GM18861 (cell line): Measurements from ENCODE around the gene ARHGAP1.

Source experiments
- ATAC-seq: cut with Tn5 transposase; IDR thresholded peaks from one replicate; pipeline ENCODE4 v1.9.1; 2021; ENCODE audit not compliant: unreplicated experiment

ARHGAP1 gene

DNA sequence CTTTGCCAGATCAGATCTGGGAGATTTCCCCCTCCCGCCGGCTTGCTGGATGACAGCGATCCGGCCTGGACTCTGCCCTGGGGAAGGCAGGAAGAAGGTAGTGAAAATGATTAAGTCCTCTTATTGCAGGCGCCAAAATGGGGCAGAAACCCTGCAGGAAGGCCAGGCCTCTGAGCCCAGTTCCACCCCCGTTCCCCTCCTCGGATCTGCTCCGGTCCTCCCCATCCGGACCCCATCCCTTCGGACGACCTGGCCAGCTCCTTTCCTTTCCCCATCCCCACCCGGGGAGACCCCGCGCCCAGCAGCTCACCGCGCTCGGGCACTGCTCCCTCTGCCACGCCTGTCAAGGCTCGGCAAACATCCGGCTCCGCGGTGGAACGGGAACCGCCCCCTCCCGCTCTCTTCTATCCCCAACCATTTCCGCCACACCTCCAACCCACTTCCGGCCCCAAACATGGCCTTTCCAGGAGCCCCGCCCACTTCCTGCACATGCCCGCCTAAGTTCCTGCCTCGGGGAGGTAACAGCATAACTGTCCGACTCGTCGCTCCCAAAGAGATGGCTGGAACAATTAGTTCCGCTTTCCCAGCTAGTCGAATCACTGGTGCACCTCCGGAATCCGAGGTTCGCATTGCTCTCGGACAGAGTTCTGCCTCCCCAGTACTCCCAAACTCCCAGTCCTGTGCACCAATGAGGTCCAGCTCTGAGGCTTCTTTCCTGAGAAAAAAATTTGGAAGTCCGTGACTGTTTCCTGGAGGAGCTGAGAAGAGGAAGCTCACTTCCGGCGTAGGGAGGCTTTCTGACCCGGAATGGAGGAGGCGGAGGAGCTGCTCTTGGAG is at the start of gene ARHGAP1, which contains the start of gene ZNF408:
TSS of gene ARHGAP1 (minus strand) at position 379 of the 837 bp plus-strand sequence. CDS start 4,512 bp downstream, outside the sequence.
TSS of gene ZNF408 (plus strand) at position 791 of the 837 bp plus-strand sequence. CDS start at position 808, 17 bp downstream.
- peak; percentile 82 for ATAC-seq

DNA sequence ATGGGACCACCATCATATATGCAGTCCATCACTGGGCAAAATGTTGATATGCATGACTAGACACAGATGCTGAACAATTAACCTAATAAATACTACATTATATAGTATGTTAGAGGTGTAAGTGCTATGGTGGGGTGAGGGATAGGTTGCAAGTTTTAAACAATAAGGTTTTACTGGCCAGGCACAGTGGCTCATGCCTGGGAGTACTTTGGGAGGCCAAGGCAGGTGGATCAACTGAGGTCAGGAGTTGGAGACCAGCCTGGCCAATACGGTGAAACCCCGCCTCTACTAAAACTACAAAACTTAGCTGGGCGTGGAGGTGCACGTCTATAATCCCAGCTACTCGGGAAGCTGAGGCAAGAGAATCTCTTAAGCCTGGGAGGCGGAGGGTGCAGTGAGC is 46.7 kb upstream of the ARHGAP1 start:
- ATAC-seq = no peak

DNA sequence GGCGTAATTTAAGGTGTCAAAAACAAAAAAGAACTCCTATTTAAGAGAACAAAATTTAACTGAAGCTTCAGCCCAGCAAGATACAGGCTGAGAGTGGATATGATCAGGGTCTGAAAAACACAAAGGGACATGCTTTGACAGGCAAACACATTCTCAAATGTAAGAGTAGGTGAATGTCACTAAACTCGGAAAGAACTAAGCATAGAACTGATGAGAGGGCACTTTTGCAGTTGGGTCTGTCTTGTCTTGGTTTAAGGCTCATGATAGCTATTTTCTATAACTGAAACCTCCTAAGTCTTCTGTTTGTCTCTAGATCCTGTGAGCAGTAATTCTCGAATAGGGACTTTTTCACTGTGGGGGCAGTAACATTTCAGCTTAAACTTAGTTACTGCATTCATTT is 45.6 kb upstream of the ARHGAP1 start:
- ATAC-seq = no peak

DNA sequence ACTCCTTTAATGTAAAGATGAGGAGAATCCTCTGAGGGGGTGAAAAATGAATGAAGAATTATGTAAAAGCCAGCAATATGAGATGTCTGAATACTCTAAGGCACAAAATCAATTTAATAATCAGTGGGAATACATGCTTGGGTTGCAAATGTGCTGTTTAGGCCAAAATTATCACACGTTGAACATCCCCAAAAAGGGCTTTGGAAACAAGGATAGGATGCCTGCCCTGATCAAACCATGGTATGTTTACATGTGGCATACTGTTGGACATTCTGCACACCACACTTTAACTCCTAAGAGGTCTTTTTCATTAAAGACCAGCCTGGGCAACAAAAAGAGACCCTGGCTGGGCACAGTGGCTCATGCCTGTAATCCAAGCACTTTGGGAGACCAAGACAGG is 44.9 kb upstream of the ARHGAP1 start:
- ATAC-seq = no peak

DNA sequence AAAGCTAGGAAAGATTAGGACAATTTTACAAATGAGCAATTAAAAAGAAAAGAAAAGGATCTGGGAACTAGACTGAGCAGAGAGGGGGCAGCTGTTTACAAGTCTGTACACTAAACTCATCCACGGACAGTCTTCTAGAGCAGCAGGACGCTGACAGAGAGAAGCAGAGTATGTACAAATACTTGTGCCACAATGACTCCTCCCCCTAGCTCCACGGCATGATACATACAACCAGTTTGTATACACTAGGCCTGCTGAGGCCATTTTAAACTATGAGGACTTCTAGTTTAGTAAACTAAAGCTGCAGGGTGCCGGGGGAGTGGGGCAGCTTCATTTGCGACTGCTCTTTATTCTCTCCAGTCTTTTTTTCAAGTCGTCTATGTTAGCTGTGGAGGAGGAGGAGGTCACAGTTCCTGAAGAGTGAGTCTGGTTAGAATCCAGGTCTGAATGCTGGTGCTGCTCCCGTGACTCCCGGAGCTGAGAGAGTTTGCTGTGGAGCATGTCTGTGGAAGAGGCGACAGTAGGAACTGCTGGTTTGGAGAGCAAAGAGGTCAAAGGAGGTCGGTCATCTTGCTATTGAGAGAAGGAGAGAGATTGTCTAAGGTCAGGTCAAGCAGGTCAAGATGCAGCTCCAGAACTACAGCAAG is 43.4 kb upstream of the ARHGAP1 start:
- no peak for ATAC-seq

DNA sequence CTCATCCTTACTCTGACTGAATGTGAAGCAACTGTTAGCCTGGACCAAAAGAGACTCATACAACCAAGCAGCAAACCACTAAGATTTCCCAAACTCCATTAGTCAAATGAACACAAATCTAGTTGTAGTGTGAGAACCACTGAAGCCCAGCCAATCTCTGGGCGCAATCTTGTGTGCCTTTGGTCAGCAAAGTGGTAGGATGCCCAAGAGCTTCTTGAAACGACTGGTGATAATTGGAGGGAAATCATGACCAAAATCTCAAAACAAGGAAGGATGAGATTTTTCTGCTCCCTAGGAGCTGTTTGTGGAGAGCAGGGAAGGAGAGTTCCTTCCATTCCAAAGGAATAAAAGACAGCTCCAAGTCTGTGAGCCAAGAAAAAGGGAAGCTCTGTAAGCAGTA is 42.6 kb upstream of the ARHGAP1 start:
- no peak for ATAC-seq

DNA sequence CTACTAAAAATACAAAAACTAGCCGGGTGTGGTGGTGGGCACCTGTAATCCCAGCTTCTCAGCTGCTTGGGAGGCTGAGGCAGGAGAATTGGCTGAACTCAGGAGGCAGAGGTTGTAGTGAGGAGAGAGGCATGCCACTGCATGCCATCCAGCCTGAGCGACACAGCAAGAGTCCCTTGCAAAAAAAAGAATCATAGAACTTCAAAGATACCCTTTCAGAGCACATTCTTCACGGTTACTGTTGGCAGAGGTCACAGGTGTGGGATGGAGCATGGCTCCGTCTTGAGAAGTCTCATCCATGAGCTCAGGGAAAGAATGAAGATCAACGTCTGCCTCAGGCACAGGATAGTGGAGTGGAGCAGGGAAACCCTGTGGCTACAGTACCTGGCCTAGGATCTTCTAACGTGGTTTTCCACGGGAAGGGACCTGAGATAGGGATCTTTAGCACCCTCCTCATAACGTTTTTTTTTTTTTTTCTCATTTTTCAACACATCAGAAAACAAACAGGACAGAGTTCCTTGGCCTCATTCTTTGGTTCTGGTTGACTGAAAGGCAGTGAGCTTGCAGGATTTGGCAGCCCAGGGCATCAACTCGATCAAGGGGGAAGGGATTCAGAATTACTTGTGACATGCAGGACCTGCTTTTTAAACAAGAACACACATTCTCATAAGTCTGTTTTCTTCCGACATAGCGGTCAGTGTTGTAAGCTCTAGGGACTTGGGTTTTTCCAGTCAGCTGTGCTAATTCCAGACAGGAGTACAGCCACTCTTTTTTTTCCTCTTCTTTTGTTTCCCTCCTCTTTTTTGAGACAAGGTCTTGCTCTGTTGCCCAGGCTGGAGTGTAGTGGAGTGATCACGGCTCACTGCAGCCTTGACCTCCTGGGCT is 41.4 kb upstream of the ARHGAP1 start:
- ATAC-seq = no peak

DNA sequence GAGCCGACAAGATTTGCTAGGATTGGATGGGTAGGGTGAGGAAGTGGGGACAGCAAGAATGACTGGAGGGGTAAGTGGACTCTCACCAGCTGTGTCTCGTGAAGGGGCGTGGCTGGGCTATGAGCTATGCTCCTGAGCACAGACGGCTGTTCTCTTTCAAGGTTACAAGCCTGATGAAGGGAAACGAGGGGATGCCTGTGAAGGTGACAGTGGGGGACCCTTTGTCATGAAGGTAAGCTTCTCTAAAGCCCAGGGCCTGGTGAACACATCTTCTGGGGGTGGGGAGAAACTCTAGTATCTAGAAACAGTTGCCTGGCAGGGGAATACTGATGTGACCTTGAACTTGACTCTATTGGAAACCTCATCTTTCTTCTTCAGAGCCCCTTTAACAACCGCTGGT is 38.5 kb upstream of the ARHGAP1 start:
- ATAC-seq = no peak

DNA sequence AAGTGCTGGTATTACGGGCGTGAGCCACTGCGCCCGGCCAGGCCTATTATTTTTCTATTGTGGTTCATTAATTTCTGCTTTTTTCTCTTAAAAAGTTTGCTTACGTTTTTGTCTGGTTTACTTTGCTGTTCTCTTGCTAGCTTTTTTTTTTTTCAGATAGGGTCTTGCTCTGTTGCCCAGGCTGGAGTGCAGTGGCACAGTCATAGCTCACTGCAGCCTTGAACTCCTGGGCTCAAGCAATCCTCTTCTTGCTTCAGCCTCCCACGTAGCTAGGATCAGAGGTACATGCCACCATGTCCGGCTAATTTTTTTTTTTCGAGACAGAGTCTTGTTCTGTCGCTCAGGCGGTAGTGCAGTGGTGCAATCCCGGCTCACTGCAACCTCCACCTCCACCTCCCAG is 37.3 kb upstream of the ARHGAP1 start:
- no peak for ATAC-seq

DNA sequence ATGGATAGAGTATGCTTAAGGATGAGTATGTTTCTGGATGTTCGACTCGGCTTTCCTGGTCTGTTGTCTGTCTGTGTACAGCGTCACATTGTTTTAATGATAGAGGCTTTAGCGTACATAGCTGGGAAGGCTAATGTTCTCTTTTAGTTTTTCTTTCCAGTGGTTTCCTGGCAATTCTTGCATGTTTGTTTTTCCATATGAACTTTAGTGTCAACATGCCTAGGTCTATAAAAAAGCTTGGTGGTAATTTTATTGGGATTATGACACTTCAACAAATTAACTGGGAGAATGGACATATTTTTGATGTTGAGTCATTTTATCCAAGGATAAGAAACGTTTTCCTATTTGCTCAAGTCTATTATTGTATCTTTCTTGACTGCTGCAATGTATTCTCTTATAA is 36.2 kb upstream of the ARHGAP1 start:
- no peak for ATAC-seq

DNA sequence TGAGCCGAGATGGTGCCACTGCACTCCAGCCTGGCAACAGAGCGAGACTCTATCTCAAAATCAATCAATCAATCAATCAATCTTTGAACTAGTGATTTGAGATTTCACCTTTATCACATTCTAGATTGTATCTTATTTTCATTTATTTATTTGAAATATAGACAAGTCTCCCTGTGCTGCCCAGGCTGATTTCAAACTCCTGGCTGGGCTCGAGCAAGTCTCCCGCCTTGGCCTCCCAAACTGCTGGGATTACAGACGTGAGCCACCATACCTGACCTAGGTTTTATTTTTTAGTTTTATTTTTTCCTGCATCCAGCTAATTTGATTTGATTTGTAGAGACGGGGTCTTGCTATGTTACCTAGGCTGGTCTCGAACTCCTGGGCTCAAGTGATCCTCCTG is 35.7 kb upstream of the ARHGAP1 start:
- no peak for ATAC-seq

DNA sequence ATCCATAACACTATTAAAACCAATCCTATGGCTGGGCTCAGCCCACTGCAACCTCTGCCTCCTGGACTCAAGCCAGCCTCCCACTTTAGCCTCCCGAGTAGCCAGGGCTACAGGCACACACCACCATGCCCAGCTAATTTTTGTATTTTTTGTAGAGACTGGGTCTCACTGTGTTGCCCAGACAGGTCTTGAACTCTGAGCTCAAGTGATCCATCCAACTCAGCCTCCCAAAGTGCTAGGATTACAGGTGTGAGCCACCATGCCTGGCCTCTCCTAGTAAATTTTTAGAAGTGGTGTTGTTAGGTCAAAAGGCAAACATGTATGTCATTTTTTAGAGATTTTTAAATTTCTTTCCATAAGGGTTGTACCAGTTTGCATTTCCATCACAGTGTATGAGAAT is 32.8 kb upstream of the ARHGAP1 start:
- no peak for ATAC-seq

DNA sequence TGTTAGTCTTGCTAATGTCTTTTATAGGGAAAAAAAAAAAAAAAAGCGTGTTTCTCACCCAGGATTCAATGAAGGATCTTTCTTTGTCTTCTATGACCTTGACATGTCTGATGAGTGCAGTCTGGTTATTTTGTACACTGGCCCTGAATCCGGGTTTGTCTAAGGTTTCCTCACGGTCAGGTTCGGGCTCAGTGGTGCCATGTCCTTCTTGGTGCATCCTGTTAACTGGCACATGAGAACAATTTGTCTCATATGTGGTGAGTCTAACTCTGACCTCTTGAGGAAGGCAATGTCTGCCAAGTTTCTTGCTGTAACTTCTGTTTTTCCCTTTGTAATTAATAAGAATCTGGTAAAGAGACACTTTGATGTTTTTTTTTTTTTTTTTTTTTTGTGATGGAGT is 31.1 kb upstream of the ARHGAP1 start:
- no peak for ATAC-seq

DNA sequence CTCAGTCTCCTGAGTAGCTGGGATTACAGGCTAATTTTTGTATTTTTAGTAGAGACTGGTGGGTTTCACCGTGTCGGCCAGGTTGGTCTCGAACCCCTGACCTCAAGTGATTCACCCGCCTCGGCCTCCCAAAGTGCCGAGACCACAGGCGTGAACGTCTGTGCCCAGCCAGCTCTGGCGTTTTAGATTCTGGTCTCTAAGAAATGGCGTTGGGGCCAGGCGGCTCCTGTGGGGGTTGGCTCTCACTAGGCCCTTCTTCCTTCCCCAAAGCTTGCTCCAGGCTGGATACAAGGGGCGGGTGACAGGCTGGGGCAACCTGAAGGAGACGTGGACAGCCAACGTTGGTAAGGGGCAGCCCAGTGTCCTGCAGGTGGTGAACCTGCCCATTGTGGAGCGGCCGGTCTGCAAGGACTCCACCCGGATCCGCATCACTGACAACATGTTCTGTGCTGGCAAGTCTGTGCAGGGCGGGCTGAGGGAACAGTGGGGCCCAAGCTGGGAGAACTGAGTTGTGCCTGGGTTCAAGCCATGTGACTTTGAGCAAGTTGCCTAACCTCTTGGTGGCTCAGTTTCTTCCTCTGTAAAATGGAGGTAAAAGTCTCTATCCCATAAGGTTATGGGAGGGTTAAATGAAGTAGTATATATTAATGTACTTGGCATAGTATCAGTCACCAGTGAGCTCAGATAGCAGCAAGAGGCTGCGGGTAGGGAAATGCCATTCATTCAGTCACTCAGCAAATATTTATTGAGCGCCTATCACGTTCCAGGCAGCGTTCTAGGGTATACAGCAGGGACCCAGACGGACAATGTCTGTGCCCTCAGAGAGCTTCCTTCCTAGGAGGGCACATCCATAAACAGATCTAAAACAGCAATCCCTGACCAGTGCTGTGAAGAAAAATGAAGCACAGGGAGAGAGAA is 28.9 kb upstream of the ARHGAP1 start:
- ATAC-seq = no peak

DNA sequence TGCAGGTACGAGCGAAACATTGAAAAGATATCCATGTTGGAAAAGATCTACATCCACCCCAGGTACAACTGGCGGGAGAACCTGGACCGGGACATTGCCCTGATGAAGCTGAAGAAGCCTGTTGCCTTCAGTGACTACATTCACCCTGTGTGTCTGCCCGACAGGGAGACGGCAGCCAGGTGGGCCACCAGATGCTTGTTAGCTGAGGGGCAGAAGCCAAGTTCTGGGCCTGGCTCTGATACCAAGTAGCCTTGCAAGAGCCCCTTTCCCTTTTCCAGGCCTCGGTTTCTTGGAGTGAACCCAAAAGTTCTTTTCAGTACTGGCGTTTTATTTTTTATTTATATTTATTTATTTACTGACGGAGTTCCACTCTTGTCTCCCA is 28.2 kb upstream of the ARHGAP1 start:
- ATAC-seq = no peak

DNA sequence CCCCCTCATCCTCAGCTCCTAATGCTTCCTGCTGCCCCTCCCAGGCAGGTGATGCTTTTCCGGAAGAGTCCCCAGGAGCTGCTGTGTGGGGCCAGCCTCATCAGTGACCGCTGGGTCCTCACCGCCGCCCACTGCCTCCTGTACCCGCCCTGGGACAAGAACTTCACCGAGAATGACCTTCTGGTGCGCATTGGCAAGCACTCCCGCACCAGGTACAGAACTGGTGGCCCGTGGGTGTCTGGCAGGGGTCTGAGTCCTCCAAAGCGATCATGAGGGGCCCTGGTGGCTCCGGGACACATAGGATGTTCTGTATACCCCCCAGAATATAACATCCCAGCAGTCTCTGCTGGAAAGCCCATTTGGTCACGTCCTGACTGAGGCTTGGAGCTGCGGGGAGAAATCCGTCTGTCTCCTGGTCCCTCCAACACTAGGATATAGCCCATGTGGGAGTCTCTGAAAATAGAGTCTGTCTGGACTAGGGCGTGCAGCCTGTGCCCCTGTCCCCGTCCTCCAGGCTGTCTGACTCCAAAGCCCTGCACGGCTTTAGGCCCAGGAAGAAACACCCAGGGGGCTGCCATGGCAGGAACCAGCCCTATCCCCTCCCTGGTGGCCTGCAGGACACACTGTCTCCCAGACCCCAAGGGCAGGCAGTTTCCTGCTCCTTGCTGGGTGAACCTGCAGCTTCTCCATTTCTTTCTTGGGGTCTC is 27.7 kb upstream of the ARHGAP1 start:
- ATAC-seq = no peak

DNA sequence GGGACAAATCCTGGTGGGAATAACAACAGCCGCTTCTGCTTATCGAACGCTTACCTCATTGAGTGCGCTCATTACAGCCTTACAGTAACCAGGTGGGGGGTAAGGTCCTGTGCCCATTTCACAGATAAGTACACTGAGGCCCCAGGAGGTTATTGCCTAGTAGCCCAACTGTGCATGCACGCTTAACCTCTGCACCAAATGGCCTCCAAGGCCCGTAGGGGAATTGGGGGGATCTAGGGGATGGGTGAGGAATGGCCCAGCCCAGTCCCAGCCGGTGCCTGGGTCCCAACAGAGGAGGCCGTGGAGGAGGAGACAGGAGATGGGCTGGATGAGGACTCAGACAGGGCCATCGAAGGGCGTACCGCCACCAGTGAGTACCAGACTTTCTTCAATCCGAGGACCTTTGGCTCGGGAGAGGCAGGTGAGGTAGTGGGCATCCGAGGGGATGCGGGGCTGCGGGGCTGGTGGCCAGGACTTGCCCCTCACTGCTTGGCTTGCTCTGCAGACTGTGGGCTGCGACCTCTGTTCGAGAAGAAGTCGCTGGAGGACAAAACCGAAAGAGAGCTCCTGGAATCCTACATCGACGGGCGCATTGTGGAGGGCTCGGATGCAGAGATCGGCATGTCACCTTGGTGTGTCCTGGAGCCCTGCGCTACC is 25.9 kb upstream of the ARHGAP1 start:
- ATAC-seq = no peak

DNA sequence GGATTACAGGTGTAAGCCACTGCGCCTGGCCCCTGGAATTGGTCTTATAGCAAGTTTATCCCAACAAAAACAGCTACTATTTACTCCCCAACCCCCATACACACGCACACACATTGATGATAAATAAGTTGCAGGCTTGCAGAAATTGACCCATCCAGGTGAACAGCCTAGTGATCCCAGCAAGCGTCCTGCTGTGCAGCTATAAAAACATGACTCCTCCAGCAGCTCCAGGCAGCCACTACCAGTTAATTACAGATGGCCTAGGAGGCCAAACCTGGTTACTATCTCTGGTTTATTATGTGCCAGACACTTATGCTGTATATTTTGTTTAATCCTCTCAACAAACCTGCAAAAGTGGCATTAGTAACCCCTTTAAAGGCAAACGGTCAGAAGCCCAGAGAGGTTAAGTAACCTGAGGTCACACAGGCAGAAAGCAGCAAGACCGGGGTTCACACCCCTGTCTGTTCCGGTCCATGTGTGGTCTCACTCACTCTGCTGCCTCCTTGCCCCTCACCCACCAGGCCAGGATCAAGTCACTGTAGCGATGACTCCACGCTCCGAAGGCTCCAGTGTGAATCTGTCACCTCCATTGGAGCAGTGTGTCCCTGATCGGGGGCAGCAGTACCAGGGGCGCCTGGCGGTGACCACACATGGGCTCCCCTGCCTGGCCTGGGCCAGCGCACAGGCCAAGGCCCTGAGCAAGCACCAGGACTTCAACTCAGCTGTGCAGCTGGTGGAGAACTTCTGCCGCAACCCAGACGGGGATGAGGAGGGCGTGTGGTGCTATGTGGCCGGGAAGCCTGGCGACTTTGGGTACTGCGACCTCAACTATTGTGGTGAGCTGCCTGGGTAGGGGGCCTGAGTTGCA is 25.2 kb upstream of the ARHGAP1 start:
- ATAC-seq = no peak
